Activated naive CD4-positive, alpha-beta T cell treated with anti-CD3 and anti-CD28 coated beads for 36 hours (primary cell): ENCODE results near the gene MAP3K13. TPM values are rescaled to one million over a fixed set of nuclear protein-coding genes. Genes with fewer than 3 reads are reported as not detected.
"Not testable (repeated sequence)": the region's sequence is repeated elsewhere in the genome, so short reads cannot be mapped to it uniquely, and the experiment has no call there.

ENCODE experiments used
- CTCF ChIA-PET: fragments of 350-600 bp; sonication (Branson Sonifier 250); formaldehyde crosslinking; loops from one replicate; lab custom pipeline; 2021; ENCODE audit warnings: antibody characterized with exemption; lab: Charles Lee
- DNase-seq: peaks from one replicate; pipeline ENCODE4 v3.0.0-alpha.2; 2020
- H3K27ac Mint-ChIP-seq: one replicate; pipeline ENCODE4 v1.8.0; 2021; ENCODE audit warnings: mild to moderate bottlenecking, mixed read lengths
- H3K27me3 Mint-ChIP-seq: one replicate; pipeline ENCODE4 v1.8.0; 2021; ENCODE audit warnings: low read depth, mixed read lengths
- H3K36me3 Mint-ChIP-seq: one replicate; pipeline ENCODE4 v1.8.0; 2021; ENCODE audit warnings: low read depth, mixed read lengths
- H3K4me1 Mint-ChIP-seq: one replicate; pipeline ENCODE4 v1.8.0; 2021; ENCODE audit warnings: low read depth, mixed read lengths
- H3K4me3 Mint-ChIP-seq: one replicate; pipeline ENCODE4 v1.8.0; 2021; ENCODE audit warnings: mild to moderate bottlenecking, moderate library complexity, mixed read lengths
- H3K9me3 Mint-ChIP-seq: one replicate; pipeline ENCODE4 v1.8.0; 2021; ENCODE audit warnings: mixed read lengths
- intact Hi-C: fragments of 100-400 bp; cut with micrococcal nuclease; formaldehyde crosslinking; loops from one replicate; pipeline ENCODE4 v1.15.1; 2023
- total RNA-seq, 2 experiments: library from RNA; stranded (reverse); gene quantifications; one replicate each; pipeline ENCODE4 v1.2.3, GENCODE V29; 2021

The MAP3K13 gene
- total RNA-seq, 2 experiments from 2014 or later, result 11.5 to 13.3 TPM

GRCh38 chr3:185381320-185382058 is 18.6 kb downstream of the MAP3K13 start:
- peaks cover 4% of the 10 kb centered on the region for H3K27me3 Mint-ChIP-seq
- CTCF ChIA-PET, result no interaction called here
- H3K27ac Mint-ChIP-seq, result no peak overlapping the region
- H3K4me1 Mint-ChIP-seq, result no peaks in the 10 kb centered on the region
- intact Hi-C loops, result no loop called here
- H3K9me3 Mint-ChIP-seq, result peaks cover 1% of the 10 kb centered on the region
- H3K4me3 Mint-ChIP-seq, result no peak overlapping the region
- H3K36me3 Mint-ChIP-seq, result no peaks in the 10 kb centered on the region
- no peak for DNase-seq

- Mint-ChIP-seq H3K36me3 (no peaks in the 10 kb centered on the region), H3K4me3 (no peak overlapping the region), H3K9me3 (peaks cover 1% of the 10 kb centered on the region), H3K27me3 (peaks cover 7% of the 10 kb centered on the region), H3K27ac (no peak overlapping the region), H3K4me1 (no peaks in the 10 kb centered on the region)
- DNase-seq, result no peak
- intact Hi-C loops, result no loop called here
- CTCF ChIA-PET, result no interaction called here
These were observed 19.2 kb downstream of the MAP3K13 start for GRCh38 chr3:185382154-185382553.

GRCh38 chr3:185386515-185386914 is 23.6 kb downstream of the MAP3K13 start:
- H3K27me3 Mint-ChIP-seq, intact Hi-C loops, DNase-seq, H3K4me1 Mint-ChIP-seq, H3K9me3 Mint-ChIP-seq, CTCF ChIA-PET, H3K36me3 Mint-ChIP-seq, H3K4me3 Mint-ChIP-seq, H3K27ac Mint-ChIP-seq: not testable (repeated sequence)

GRCh38 chr3:185387646-185388045 is 24.7 kb downstream of the MAP3K13 start:
- no peak overlapping the region for H3K27ac Mint-ChIP-seq
- CTCF ChIA-PET, result interaction anchor here (0.6 kb wide), 1 partner anchor 17 kb away, joined by 6 read pairs; no protein-coding TSS in a partner anchor
- intact Hi-C loops, result no loop called here
- DNase-seq, result no peak
- no peaks in the 10 kb centered on the region for H3K4me1 Mint-ChIP-seq
- H3K36me3 Mint-ChIP-seq, result no peaks in the 10 kb centered on the region
- H3K27me3 Mint-ChIP-seq, result peaks cover 7% of the 10 kb centered on the region
- H3K4me3 Mint-ChIP-seq, result no peak overlapping the region
- H3K9me3 Mint-ChIP-seq, result peaks cover 1% of the 10 kb centered on the region

- Mint-ChIP-seq H3K4me1 (no peaks in the 10 kb centered on the region), H3K9me3 (no peaks in the 10 kb centered on the region), H3K27me3 (no peaks in the 10 kb centered on the region), H3K27ac (no peak overlapping the region), H3K4me3 (no peak overlapping the region), H3K36me3 (no peaks in the 10 kb centered on the region)
- no peak for DNase-seq
- intact Hi-C loops, result no loop called here
- CTCF ChIA-PET, result no interaction called here
These were observed 30.1 kb downstream of the MAP3K13 start for GRCh38 chr3:185393055-185393454.

GRCh38 chr3:185397676-185398075 is 34.7 kb downstream of the MAP3K13 start:
- Mint-ChIP-seq H3K27me3 (no peaks in the 10 kb centered on the region), H3K36me3 (no peaks in the 10 kb centered on the region), H3K4me3 (no peak overlapping the region), H3K27ac (no peak overlapping the region), H3K4me1 (no peaks in the 10 kb centered on the region), H3K9me3 (no peaks in the 10 kb centered on the region)
- intact Hi-C loops, result no loop called here
- DNase-seq, result no peak
- CTCF ChIA-PET, result no interaction called here

- intact Hi-C loops, result no loop called here
- Mint-ChIP-seq H3K36me3 (no peaks in the 10 kb centered on the region), H3K4me1 (no peaks in the 10 kb centered on the region), H3K27me3 (no peaks in the 10 kb centered on the region), H3K27ac (no peak overlapping the region), H3K4me3 (no peak overlapping the region), H3K9me3 (no peaks in the 10 kb centered on the region)
- DNase-seq, result no peak
- CTCF ChIA-PET, result no interaction called here
These were observed 37.1 kb downstream of the MAP3K13 start for GRCh38 chr3:185399737-185400667.

GRCh38 chr3:185400866-185401265 is 37.9 kb downstream of the MAP3K13 start:
- DNase-seq, result no peak
- H3K9me3 Mint-ChIP-seq, result no peaks in the 10 kb centered on the region
- H3K4me3 Mint-ChIP-seq, result no peak overlapping the region
- intact Hi-C loops, result no loop called here
- H3K27ac Mint-ChIP-seq, result no peak overlapping the region
- H3K4me1 Mint-ChIP-seq, result no peaks in the 10 kb centered on the region
- H3K36me3 Mint-ChIP-seq, result no peaks in the 10 kb centered on the region
- CTCF ChIA-PET, result no interaction called here
- peaks cover 4% of the 10 kb centered on the region for H3K27me3 Mint-ChIP-seq

- no peak for DNase-seq
- peaks cover 5% of the 10 kb centered on the region for H3K27me3 Mint-ChIP-seq
- H3K4me1 Mint-ChIP-seq, result no peaks in the 10 kb centered on the region
- intact Hi-C loops, result no loop called here
- H3K4me3 Mint-ChIP-seq, result no peak overlapping the region
- H3K27ac Mint-ChIP-seq, result no peak overlapping the region
- H3K9me3 Mint-ChIP-seq, result no peaks in the 10 kb centered on the region
- CTCF ChIA-PET, result no interaction called here
- H3K36me3 Mint-ChIP-seq, result no peaks in the 10 kb centered on the region
These were observed 38.5 kb downstream of the MAP3K13 start for GRCh38 chr3:185401319-185401955.

- Mint-ChIP-seq H3K27me3 (peaks cover 5% of the 10 kb centered on the region), H3K4me1 (no peaks in the 10 kb centered on the region), H3K9me3 (no peaks in the 10 kb centered on the region), H3K27ac (no peak overlapping the region), H3K4me3 (no peak overlapping the region), H3K36me3 (no peaks in the 10 kb centered on the region)
- CTCF ChIA-PET, result no interaction called here
- intact Hi-C loops, result no loop called here
- DNase-seq, result no peak
These were observed 39.6 kb downstream of the MAP3K13 start for GRCh38 chr3:185402561-185402960.

- intact Hi-C loops, result no loop called here
- Mint-ChIP-seq H3K9me3 (no peaks in the 10 kb centered on the region), H3K27me3 (peaks cover 5% of the 10 kb centered on the region), H3K27ac (no peak overlapping the region), H3K4me1 (no peaks in the 10 kb centered on the region), H3K36me3 (no peaks in the 10 kb centered on the region), H3K4me3 (no peak overlapping the region)
- CTCF ChIA-PET, result no interaction called here
- DNase-seq, result no peak
These were observed 40.1 kb downstream of the MAP3K13 start for GRCh38 chr3:185403002-185403401.

GRCh38 chr3:185405243-185405642 is 42.3 kb downstream of the MAP3K13 start:
- H3K4me3 Mint-ChIP-seq, result no peak overlapping the region
- H3K9me3 Mint-ChIP-seq, result no peaks in the 10 kb centered on the region
- CTCF ChIA-PET, result no interaction called here
- DNase-seq, result no peak
- intact Hi-C loops, result no loop called here
- no peaks in the 10 kb centered on the region for H3K4me1 Mint-ChIP-seq
- peaks cover 5% of the 10 kb centered on the region for H3K27me3 Mint-ChIP-seq
- H3K36me3 Mint-ChIP-seq, result no peaks in the 10 kb centered on the region
- no peak overlapping the region for H3K27ac Mint-ChIP-seq
